Stomach (tissue), 9 donors: Measurements from ENCODE around the gene ADORA3. TPM values are rescaled to one million over a fixed set of nuclear protein-coding genes. Genes with fewer than 3 reads are reported as not detected.

Source experiments
- DNase-seq, 2 donors: peaks; one replicate each; pipeline versions ENCODE4 v3.0.0 to v3.0.0-alpha.2; 2013 to 2019
- H3K27ac ChIP-seq, 5 donors: fragments of 200-600 bp in 4 of 5; sonication (generic) in 4 of 5; one replicate each; pipeline ENCODE4 v1.5.1; 2013 to 2019; ENCODE audit warnings: mild to moderate bottlenecking in 1 of 5, moderate library complexity in 1 of 5
- H3K27me3 ChIP-seq, 3 donors: fragments of 200-600 bp; sonication (generic); one replicate each; pipeline ENCODE4 v1.5.1; 2017 to 2019; ENCODE audit warnings: mixed run types in 1 of 3
- H3K36me3 ChIP-seq, 4 donors: fragments of 200-600 bp; sonication (generic); 1 replicate in 3 of 4; 2 replicates in 1 of 4; pipeline ENCODE4 v1.5.1; 2016 to 2019
- H3K4me1 ChIP-seq, 4 donors: fragments of 200-600 bp; sonication (generic); one replicate each; pipeline ENCODE4 v1.5.1; 2016 to 2019
- H3K4me3 ChIP-seq, 4 donors: fragments of 200-600 bp; sonication (generic) in 3 of 4; one replicate each; pipeline ENCODE4 v1.5.1; 2016 to 2019; ENCODE audit warnings: mild to moderate bottlenecking in 1 of 4
- H3K9me3 ChIP-seq, 4 donors: fragments of 200-600 bp; sonication (generic); one replicate each; pipeline ENCODE4 v1.5.1; 2016 to 2019
- CTCF ChIP-seq, 7 experiments: fragments of 450-650 bp in 4 of 7; fragments of 200-600 bp in 3 of 7; sonication (generic) in 3 of 7; IDR thresholded peaks; one replicate each; pipeline ENCODE4 v1.5.1; 2016 to 2019; ENCODE audit warnings: antibody characterized with exemption in 7 of 7, control low read depth in 2 of 7, mild to moderate bottlenecking in 1 of 7
- EP300 ChIP-seq: sonication (generic); formaldehyde crosslinking; IDR thresholded peaks from one replicate; pipeline ENCODE4 v1.6.1; 2017; ENCODE audit warnings: antibody characterized with exemption
- POLR2A ChIP-seq, 4 donors: fragments of 450-650 bp; IDR thresholded peaks; one replicate each; pipeline ENCODE4 v1.6.1; 2016; ENCODE audit warnings: antibody characterized with exemption in 4 of 4, control low read depth in 2 of 4, mild to moderate bottlenecking in 1 of 4, moderate library complexity in 1 of 4
- POLR2AphosphoS5 ChIP-seq, 3 donors: sonication (generic); formaldehyde crosslinking; IDR thresholded peaks; one replicate each; pipeline ENCODE4 v1.6.1; 2016; ENCODE audit warnings: antibody characterized with exemption in 3 of 3
- WGBS, 5 donors: extraction: QIAGEN DNeasy Blood & Tissue Kit in 3 of 5; methylation state at CpG; one replicate each; pipeline versions ENCODE4 v1.1.5 to v1.1.7; 2013 to 2018; 5-methylcytosine and 5-hydroxymethylcytosine counted together
- intact Hi-C: fragments of 100-400 bp; cut with DNase I; formaldehyde crosslinking; loops from one replicate; pipeline ENCODE4 v1.15.1; 2023; ENCODE audit warnings: low total_unique reads
- polyA plus RNA-seq, 3 donors: library from polyadenylated mRNA; stranded (reverse); fragments of 200-250 nt; gene quantifications; one replicate each; pipeline ENCODE4 v1.2.3, GENCODE V29; 2013
- total RNA-seq, 5 donors: library from RNA; depleted of rRNA; stranded (reverse); fragments of >200 nt; gene quantifications; one replicate each; pipeline versions ENCODE4 v1.1.0 to v1.2.3, GENCODE V29; 2014 to 2016
- donor health status: healthy with polysubstance abuse.
- donor health status: Bipolar disorder and iron deficiency.
- donor health status: healthy.

The ADORA3 gene
- total and polyA plus RNA-seq, 8 donors, result 0.29 to 44.3 (median 4.2) TPM

GRCh38 chr1:111542187-111542586 is 38.8 kb upstream of the ADORA3 start:
- no peak overlapping the region for H3K4me3 ChIP-seq
- 75 to 83% (median 82%) methylated on average over 14 of the region's 14 CpGs for WGBS, 5 donors
- H3K9me3 ChIP-seq, result no peaks in the 10 kb centered on the region
- TF ChIP-seq EP300 (no peak), POLR2A (IDR thresholded peaks at IDR 0.05) (no peak), POLR2AphosphoS5 (IDR thresholded peaks at IDR 0.05) (no peak), CTCF (IDR thresholded peaks at IDR 0.05) (no peak)
- DNase-seq, result no peak
- H3K27me3 ChIP-seq, result no peaks in the 10 kb centered on the region
- H3K4me1 ChIP-seq, result no peaks in the 10 kb centered on the region
- intact Hi-C loops, result no loop called here
- H3K27ac ChIP-seq, result peak overlapping the region in 1 of 5 donors; percentile 26
- no peaks in the 10 kb centered on the region for H3K36me3 ChIP-seq

GRCh38 chr1:111541721-111542120 is 38.3 kb upstream of the ADORA3 start:
- intact Hi-C loops, result no loop called here
- TF ChIP-seq POLR2A (IDR thresholded peaks at IDR 0.05) (no peak), POLR2AphosphoS5 (IDR thresholded peaks at IDR 0.05) (no peak), EP300 (no peak)
- peak overlapping the region in 1 of 5 donors; percentile 2 for H3K27ac ChIP-seq
- DNase-seq, result no peak
- 76 to 95% (median 90%) methylated on average over 4 of the region's 4 CpGs for WGBS, 5 donors
- no peak overlapping the region for H3K4me3 ChIP-seq
- H3K36me3 ChIP-seq, result no peaks in the 10 kb centered on the region
- no peaks in the 10 kb centered on the region for H3K4me1 ChIP-seq
- no peaks in the 10 kb centered on the region for H3K9me3 ChIP-seq
- no peaks in the 10 kb centered on the region for H3K27me3 ChIP-seq

DNA sequence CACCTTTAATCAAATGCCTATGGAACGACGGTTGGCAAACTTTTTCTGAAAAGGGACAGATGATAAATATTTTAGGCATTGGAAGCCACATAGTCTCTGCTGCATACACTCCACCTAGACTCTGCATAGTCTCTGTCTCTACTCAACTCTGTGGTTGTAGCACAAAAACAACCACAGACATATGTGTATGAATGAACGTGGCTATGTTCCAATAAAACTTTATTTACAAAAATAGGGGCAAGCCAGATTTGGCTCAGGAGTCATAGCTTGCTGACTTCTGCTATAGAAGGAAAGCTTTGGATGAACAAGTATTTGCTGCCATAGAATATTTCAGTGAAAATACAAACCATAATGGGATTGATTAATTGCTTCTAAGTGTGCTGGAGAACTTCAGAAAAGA is 37.5 kb upstream of the ADORA3 start:
- WGBS, 5 donors, result 64 to 87% (median 82%) methylated on average over 3 of the region's 3 CpGs
- intact Hi-C loops, result no loop called here
- no peaks in the 10 kb centered on the region for H3K9me3 ChIP-seq
- H3K27ac ChIP-seq, result peak overlapping the region in 1 of 5 donors; percentile 2
- H3K36me3 ChIP-seq, result no peaks in the 10 kb centered on the region
- TF ChIP-seq POLR2A (IDR thresholded peaks at IDR 0.05) (no peak), POLR2AphosphoS5 (IDR thresholded peaks at IDR 0.05) (no peak), EP300 (no peak), CTCF (IDR thresholded peaks at IDR 0.05) (no peak)
- peaks cover 0 to 5% (median 0%) of the 10 kb centered on the region in 4 donors for H3K4me1 ChIP-seq
- DNase-seq, result peak in 1 of 2 donors; percentile 14
- no peak overlapping the region for H3K4me3 ChIP-seq
- no peaks in the 10 kb centered on the region for H3K27me3 ChIP-seq

GRCh38 chr1:111538343-111539025 is 35.1 kb upstream of the ADORA3 start:
- Histone ChIP-seq H3K27me3 (no peaks in the 10 kb centered on the region), H3K27ac (peak overlapping the region in 1 of 5 donors; percentile 41), H3K4me1 (peaks cover 0 to 19% (median 9%) of the 10 kb centered on the region in 4 donors), H3K4me3 (no peak overlapping the region), H3K9me3 (no peaks in the 10 kb centered on the region), H3K36me3 (no peaks in the 10 kb centered on the region)
- no peak for DNase-seq
- WGBS, 5 donors, result 68 to 78% (median 72%) methylated on average over 6 of the region's 6 CpGs
- TF ChIP-seq EP300 (no peak), POLR2A (IDR thresholded peaks at IDR 0.05) (no peak)
- intact Hi-C loops, result no loop called here

GRCh38 chr1:111535256-111536191 is 32.1 kb upstream of the ADORA3 start:
- H3K27ac ChIP-seq, result peak overlapping the region in 4 of 5 donors; percentile 38 to 82 (median 54)
- TF ChIP-seq POLR2AphosphoS5 (IDR thresholded peaks at IDR 0.05) (peak in 1 of 3 donors; percentile 53), CTCF (IDR thresholded peaks at IDR 0.05) (no peak)
- H3K4me3 ChIP-seq, result no peak overlapping the region
- H3K36me3 ChIP-seq, result no peaks in the 10 kb centered on the region
- DNase-seq, result peak in 1 of 2 donors; percentile 79
- H3K27me3 ChIP-seq, result no peaks in the 10 kb centered on the region
- intact Hi-C loops, result no loop called here
- WGBS, 5 donors, result 36 to 47% (median 37%) methylated on average over 14 of the region's 14 CpGs
- H3K4me1 ChIP-seq, result peaks cover 0 to 19% (median 9%) of the 10 kb centered on the region in 4 donors
- no peaks in the 10 kb centered on the region for H3K9me3 ChIP-seq
